CD4-positive, alpha-beta T cell treated with Interleukin-21 for 1 hour (primary cell): ENCODE results near the gene GTF3A.

Source experiments
- DNase-seq: peaks from one replicate; pipeline ENCODE4 v3.0.0-alpha.2; 2020

The GTF3A gene

GRCh38 chr13:27449081-27449603, 24.7 kb downstream of the GTF3A start:
- DNase-seq: peak; percentile 13

DNA sequence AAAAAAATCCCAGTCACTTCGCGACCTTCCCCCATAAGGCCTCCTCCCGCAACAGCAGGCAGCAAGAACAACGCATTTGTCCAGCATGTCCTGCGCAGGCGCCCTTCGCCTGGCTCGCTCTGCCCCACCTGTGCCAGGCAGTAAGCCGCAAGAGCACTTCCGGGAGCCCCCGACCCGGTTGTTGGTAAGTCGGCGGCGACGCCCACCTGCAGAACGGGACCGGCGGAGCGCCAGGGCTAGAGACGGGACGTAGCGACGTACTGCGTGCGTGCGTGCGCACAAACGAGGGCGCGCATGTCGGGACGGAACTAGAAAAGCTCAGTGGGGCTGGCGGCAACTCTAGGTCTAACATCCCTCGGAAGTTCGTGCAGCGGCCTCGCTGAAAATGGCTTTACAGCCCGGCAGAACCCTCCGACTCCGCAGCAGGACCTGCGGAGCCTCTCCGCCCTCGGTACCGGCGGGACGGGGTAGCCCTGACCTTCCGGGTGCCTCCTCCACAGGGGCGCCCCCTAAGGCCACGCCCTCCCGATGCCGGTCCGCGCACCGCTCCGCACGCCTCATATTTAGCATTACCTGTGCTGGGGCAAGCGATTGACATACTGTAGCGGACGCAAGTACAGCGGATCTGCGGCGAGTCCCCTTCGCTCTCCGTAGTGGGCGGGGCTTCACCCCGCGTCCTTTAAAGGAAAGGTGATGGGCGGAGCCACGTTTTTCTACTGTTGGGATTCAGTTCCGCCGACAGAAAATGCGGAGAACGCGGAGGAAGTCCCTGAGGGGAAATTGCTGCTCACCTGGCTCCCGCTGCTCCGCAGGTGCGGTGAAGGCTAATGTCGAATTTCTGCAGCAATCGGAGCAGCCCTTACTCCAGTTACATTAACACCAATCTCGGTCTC, 25.8 kb downstream of the GTF3A start, which contains the start of gene MTIF3:
Gene MTIF3, minus strand, starts transcription at position 629 of the 893 bp plus-strand sequence. CDS start 10,116 bp downstream, outside the sequence.
- peak; percentile 98 for DNase-seq

- peak; percentile 30 for DNase-seq
Measured at GRCh38 chr13:27450921-27451471, 26.6 kb downstream of the GTF3A start.

- peak; percentile 21 for DNase-seq
Measured at GRCh38 chr13:27455331-27455855, 31.0 kb downstream of the GTF3A start.

- no peak for DNase-seq
Measured at GRCh38 chr13:27461940-27462584, 37.6 kb downstream of the GTF3A start.

DNA sequence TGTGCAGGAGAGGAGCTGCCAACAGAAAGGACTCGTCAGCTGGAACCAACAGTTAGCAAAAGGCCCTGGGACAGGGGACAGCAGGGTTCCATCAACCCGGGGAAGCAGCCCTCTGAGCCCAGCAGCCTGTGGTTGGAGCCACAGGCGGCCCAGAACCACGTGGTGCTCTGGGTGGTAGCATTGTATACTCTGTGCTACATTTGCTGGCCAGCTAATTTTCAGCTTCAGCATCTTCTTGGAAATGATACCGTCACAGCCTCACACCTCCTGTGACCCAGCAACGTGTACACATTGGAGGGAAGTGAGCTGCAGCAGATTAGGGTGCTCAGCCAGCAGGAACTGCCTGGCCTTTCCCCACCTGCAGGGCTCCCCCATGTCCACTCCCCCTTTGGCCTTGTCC, 39.1 kb downstream of the GTF3A start:
- DNase-seq: no peak

DNA sequence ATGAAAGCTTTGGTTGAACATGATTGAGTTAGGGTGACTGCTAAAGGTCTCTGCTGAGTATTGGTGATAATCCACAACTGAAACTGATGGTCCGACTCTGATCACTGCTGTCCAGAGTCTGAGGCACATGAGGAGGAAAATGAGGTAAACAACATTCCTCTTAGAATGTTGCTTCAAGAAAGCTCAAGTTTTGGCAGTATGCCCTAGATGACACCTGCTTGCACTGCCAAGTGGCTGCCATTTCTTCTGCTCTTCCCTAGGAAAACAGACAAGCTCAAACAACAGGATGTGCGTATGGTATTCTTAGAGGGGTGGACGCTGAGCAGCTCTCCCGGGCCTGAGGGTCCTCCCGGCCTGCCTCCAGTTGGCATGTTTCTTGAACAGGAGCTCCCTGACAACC, 41.2 kb downstream of the GTF3A start:
- no peak for DNase-seq

- DNase-seq: no peak
Measured at GRCh38 chr13:27466513-27466912, 42.1 kb downstream of the GTF3A start.

DNA sequence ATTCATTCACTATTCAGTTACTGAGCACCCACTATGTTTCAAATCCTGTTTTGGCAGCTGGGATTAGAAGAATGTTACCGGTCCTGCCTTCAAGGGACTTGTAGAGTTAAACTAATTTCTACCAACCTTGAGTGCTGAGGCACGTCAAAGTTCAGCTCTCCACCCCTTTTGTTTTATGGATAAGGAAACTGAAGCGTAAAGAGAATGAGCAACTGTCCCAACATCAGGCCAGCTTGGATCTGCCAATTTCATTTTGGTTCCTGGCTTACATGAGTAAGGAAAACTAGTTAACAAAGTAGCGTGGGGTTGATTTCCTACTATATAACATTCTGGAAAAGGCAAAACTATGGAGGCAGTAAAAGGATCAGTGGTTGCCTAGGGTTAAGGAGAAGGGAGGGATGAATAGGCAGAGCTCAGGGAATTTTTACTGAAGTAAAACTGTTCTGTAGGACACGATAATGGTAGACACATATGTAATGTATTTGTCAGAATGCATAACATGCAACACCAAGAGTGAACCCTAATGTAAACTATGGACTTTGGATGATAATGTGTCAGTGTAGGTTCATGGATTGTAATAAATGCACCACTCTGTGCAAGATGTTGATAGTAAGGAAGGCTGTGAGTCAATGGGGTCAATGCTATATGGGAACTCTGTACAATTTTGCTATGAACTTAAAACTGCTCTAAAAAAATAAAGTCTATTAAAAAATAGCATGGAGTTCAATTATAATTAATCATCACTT, 45.8 kb downstream of the GTF3A start:
- no peak for DNase-seq

- no peak for DNase-seq
Measured at GRCh38 chr13:27472441-27472840, 48.0 kb downstream of the GTF3A start.

GRCh38 chr13:27472941-27473340, 48.5 kb downstream of the GTF3A start:
- peak; percentile 11 for DNase-seq

DNA sequence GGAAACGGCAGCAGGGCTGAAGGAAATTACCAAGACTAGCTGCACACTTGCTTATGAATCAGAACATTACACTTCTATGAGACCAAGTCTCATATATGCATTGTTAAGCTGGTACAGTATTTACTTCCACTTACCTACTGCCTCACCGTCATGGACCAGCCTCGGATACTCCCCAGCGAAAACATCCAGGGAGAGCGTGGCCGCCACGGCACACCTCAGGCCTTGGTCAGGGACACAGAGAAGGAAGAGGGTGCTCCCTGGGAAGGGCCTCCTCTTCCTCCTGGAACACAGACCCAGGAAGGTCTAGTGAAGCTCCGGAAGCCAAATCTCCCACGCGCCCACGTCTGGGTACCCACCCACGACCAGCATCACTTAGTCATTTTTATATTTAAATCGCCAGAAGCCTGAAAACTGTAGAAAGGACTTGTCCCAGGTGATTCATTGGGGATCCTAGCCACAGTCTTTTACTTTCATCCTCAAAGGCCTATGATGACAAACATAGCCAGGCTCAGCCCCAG, 50.4 kb downstream of the GTF3A start:
- DNase-seq: no peak

- peak; percentile 7 for DNase-seq
Measured at GRCh38 chr13:27476943-27477703, 52.7 kb downstream of the GTF3A start.

- peak; percentile 17 for DNase-seq
Measured at GRCh38 chr13:27481766-27482165, 57.3 kb downstream of the GTF3A start.

DNA sequence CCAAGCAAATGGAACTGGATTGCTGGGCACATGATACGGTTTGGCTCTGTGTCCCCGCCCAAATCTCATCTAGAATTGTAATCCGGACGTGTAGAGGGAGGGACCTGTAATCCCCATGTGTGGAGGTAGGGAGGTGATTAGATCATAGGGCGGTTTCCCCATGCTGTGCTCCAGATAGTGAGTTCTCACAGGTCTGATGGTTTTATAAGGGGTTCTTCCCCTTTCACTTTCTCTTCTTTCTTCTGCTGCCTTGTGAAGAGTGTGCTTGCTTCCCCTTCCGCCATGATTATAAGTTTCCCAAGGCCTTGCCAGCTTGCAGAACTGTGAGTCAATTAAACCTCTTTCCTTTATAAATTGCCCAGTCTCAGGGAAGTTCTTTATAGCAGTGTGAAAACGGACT, 58.6 kb downstream of the GTF3A start:
- DNase-seq: peak; percentile 36

DNA sequence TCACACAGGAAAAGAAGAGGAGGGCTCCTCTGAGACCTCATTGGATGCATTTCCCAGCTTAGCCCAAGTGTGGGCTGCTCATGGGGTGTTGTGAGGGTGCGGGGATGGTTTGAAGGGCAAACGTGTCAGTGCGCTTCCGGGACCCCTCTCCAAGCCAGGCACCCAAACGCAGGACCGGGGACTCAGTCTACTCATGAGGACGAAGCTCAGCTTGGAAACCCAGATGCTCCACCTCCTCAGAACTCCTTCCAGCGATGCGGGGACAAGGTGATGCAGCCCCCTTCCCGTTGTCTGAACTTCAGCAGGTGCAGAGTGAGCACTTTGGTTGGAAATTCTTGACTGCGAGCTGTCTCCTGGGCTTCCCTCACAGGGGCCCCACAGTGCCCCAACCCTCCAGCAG, 59.0 kb downstream of the GTF3A start:
- no peak for DNase-seq
